Right cardiac atrium (tissue), 5 donors: ENCODE measurements around the gene KRTAP9-7. TPM values are rescaled to one million over a fixed set of nuclear protein-coding genes. Genes with fewer than 3 reads are reported as not detected.

Experiments
- ATAC-seq, 2 donors: fragments of 200-7000 bp; cut with Tn5 transposase; one replicate each; pipeline versions ENCODE4 v1.8.0 to v1.9.1; 2020; ENCODE audit warnings: moderate library complexity in 2 of 2, mild to moderate bottlenecking in 1 of 2
- DNase-seq, 3 donors: peaks; one replicate each; pipeline ENCODE4 v3.0.0-alpha.2; 2020
- H3K27ac ChIP-seq: one replicate; pipeline ENCODE4 v1.5.1; 2013; ENCODE audit warnings: mild to moderate bottlenecking, low read length, control low read depth, moderate library complexity
- H3K27me3 ChIP-seq: one replicate; pipeline ENCODE4 v1.6.1; 2013; ENCODE audit not compliant: control insufficient read depth, insufficient read depth
- H3K4me1 ChIP-seq: one replicate; pipeline ENCODE4 v1.6.1; 2013; ENCODE audit warnings: low read length; ENCODE audit not compliant: control insufficient read depth, insufficient read depth
- H3K4me3 ChIP-seq: one replicate; pipeline ENCODE4 v1.5.1; 2013; ENCODE audit warnings: low read length, control low read depth
- H3K9me3 ChIP-seq: one replicate; pipeline ENCODE4 v1.6.1; 2013; ENCODE audit warnings: low read length; ENCODE audit not compliant: control insufficient read depth
- WGBS: extraction: QIAGEN DNeasy Blood & Tissue Kit; methylation state at CpG from one replicate; pipeline ENCODE4 v1.1.7; 2013; 5-methylcytosine and 5-hydroxymethylcytosine counted together
- intact Hi-C, 4 donors: fragments of 100-400 bp; cut with DNase I; formaldehyde crosslinking; loops; one replicate each; pipeline versions ENCODE4 v1.11.0 to v1.14.0; 2022 to 2023
- polyA plus RNA-seq: library from polyadenylated mRNA; stranded (reverse); fragments of 200-250 nt; gene quantifications from one replicate; pipeline ENCODE4 v1.2.3, GENCODE V29; 2013
- total RNA-seq, 4 donors: library from RNA; stranded (reverse); fragmentation: NEBNext Ultra II Directional; extraction: Animal tissue kit (Norgen Biotek cat#: 25700); gene quantifications; one replicate each; pipeline ENCODE4 v1.2.1, GENCODE V29; 2021
- donor health status: healthy with polysubstance abuse.
- donor health status: DM: no; HTN: yes; CAD: no.
- donor health status: DM: no; HTN: no; CAD: no.
- donor health status: DM: no; HTN: yes; CAD: no; lungs with severe emphysema.
- donor health status: DM: yes; HTN: yes; CAD: no.

The KRTAP9-7 gene
- total and polyA plus RNA-seq, 5 donors: not detected

DNA sequence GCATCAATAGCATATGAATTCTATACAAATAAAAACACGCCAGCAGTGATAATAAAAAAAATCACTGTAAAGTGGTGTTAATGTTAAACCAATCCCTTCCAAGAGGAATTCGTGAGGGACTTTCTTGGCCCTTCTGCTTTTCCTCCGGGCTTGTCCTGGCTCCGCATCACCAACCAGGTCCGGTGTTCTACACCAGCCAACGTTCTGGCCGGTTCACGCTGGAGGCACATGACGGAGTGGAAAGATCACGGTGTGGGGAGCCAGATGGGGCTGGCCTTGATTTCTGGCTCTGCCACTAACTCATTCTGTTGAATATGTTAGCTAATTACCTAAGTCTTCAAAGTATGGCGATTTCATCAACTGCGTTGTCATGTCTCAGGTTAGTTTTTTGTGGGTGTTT, 28.6 kb downstream of the KRTAP9-7 start:
- intact Hi-C loops: no loop called here
- WGBS: 81% methylated on average over 12 of the region's 12 CpGs
- Histone ChIP-seq H3K27ac (no peak overlapping the region), H3K4me3 (no peak overlapping the region), H3K27me3 (no peaks in the 10 kb centered on the region), H3K9me3 (no peaks in the 10 kb centered on the region), H3K4me1 (no peaks in the 10 kb centered on the region)
- DNase-seq (peak in 1 of 3 donors; percentile 27), ATAC-seq (no peak)

- intact Hi-C loops: no loop called here
- no peak overlapping the region for H3K27ac ChIP-seq
- no peaks in the 10 kb centered on the region for H3K9me3 ChIP-seq
- no peak overlapping the region for H3K4me3 ChIP-seq
- no peak for DNase-seq
- no peak for ATAC-seq
- WGBS: 68% methylated on average over 9 of the region's 9 CpGs
- H3K4me1 ChIP-seq: no peaks in the 10 kb centered on the region
- H3K27me3 ChIP-seq: no peaks in the 10 kb centered on the region
Measured at GRCh38 chr17:41307647-41308046, 32.1 kb downstream of the KRTAP9-7 start.

DNA sequence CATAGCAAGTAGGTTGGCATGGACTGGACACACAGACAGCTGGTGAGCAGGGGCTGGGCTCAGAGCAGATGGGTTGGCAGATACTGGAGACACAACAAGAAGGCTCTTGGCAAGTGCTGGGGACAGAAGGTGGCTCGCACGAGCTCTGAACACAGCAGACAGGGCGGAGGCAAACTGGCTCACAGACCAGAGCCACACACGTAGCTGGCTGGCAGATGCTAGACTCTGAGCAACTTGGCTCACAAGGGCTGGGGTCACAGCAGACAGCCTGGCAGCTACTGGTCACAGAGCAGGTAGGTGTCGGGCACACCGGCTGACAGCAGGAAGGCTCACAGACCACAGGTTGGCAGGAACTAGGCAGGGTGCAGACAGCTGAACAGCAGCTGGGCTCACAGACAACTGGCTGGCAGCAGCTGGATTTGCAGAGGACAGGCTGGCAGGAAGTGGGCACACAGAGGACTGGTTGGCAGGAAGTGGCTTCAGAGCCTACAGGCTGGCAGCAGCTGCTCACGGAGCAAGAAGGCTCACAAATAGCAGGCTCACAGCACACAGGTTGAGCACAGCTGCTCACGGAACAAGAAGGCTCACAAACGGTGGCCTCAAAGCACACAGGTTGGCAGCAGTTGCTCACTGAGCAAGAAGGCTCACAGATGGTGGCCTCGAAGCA, 32.9 kb downstream of the KRTAP9-7 start:
- peak in 2 of 3 donors; percentile 55 to 72 for DNase-seq
- intact Hi-C loops: no loop called here
- no peaks in the 10 kb centered on the region for H3K4me1 ChIP-seq
- no peaks in the 10 kb centered on the region for H3K27me3 ChIP-seq
- peak; percentile 42 to 47 for ATAC-seq
- H3K4me3 ChIP-seq: no peak overlapping the region
- WGBS: 60% methylated on average over 10 of the region's 10 CpGs
- H3K27ac ChIP-seq: no peak overlapping the region
- no peaks in the 10 kb centered on the region for H3K9me3 ChIP-seq

GRCh38 chr17:41308918-41309359, 33.4 kb downstream of the KRTAP9-7 start, which contains the start of gene KRTAP16-1:
KRTAP16-1 (minus strand) TSS chr17:41309309; CDS start chr17:41309253, 56 bp downstream.
- Histone ChIP-seq H3K9me3 (no peaks in the 10 kb centered on the region), H3K4me3 (no peak within 1 kb of the TSS), H3K27me3 (no peaks in the 10 kb centered on the region), H3K4me1 (no peaks in the 10 kb centered on the region), H3K27ac (no peak within 1 kb of the TSS)
- no peak for DNase-seq
- intact Hi-C loops: no loop called here
- 62% methylated on average over 7 of the region's 7 CpGs for whole genome bisulfite sequencing
- ATAC-seq: no peak

DNA sequence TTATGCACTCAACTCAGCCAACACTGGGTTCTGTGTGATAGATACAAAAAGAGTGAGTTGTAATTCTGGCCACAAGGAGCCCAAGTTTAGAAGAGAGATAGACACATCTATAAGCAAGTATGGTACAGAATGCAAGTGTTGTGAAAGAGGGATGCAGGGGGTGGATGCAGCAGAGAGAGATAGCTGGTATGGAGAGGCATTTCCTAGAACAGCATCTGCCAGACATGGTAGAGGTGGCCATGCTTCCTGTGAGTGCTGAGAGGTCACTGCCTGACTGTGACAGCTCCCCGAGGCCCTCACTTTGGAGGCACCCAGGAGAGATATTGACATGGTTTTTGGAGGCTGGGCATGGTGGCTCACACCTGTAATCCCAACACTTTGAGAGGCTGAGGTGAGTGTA, 35.6 kb downstream of the KRTAP9-7 start:
- no peak for ATAC-seq

DNA sequence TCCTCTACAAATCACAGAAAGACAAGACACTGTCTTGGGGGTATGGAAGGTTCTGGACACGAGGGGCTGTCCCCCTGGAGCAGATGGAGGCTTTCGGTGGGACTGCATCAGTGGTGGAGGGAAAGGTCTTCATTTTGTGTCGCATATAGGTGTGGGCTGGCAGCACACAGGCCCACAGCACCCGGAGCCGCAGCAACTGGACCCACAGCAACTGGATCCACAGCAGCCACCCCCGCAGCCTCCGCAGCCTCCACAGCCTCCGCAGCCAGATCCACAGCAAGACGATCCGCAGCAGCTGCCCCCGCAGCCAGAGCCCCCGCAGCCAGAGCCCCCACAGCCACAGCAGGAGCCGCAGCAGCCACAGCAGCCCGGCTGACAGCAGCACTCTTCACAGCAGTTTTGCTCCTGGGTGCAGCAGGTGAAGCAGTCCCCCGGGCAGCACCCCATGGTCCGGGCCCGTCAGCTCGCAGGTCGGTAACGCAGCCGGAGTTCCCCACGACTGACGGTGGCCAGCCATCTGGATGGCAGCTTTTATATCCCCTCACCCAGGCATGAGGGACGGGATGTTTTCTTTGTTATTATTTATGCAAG, 39.8 kb downstream of the KRTAP9-7 start, which contains the start of gene KRTAP17-1:
KRTAP17-1 (minus strand) TSS at position 507 of the 591 bp plus-strand sequence; CDS start at position 447, 60 bp downstream.
- no peak within 1 kb of the TSS for H3K4me3 ChIP-seq
- no peaks in the 10 kb centered on the region for H3K9me3 ChIP-seq
- whole genome bisulfite sequencing: 78% methylated on average over 24 of the region's 24 CpGs
- ATAC-seq (no peak), DNase-seq (no peak)
- no peak within 1 kb of the TSS for H3K27ac ChIP-seq
- no peaks in the 10 kb centered on the region for H3K4me1 ChIP-seq
- intact Hi-C loops: no loop called here
- H3K27me3 ChIP-seq: no peaks in the 10 kb centered on the region

More for the DNA sequence above, 35.6 kb downstream of the KRTAP9-7 start:
- DNase-seq: no peak
- Histone ChIP-seq H3K4me3 (no peak overlapping the region), H3K27ac (no peak overlapping the region), H3K9me3 (no peaks in the 10 kb centered on the region), H3K27me3 (no peaks in the 10 kb centered on the region), H3K4me1 (no peaks in the 10 kb centered on the region)
- WGBS: 61% methylated on average over 1 of the region's 1 CpG
- intact Hi-C loops: no loop called here

- DNase-seq (no peak), ATAC-seq (no peak)
- 77% methylated on average over 17 of the region's 17 CpGs for WGBS
Measured at GRCh38 chr17:41315814-41316445, 40.4 kb downstream of the KRTAP9-7 start.

DNA sequence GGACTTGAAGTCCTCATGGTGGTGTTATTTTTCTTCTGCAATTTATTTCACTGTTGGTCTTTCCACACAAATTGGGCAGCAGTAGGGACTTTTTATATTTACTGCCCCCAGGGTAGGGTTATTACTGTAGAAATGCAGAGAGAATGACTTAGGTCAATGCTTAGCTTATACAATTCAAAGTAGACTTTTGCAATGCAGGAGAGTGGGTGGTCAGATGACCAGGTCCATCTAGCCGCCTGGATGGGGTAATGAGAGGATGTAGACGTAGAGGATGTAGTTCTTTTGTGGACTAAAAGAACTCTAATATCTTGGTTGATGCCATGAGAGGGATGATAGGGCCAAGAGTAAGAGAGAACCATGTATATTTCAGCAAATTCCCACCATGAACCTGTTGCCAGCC, 42.7 kb downstream of the KRTAP9-7 start:
- no peaks in the 10 kb centered on the region for H3K27me3 ChIP-seq
- WGBS: 69% methylated on average over 2 of the region's 2 CpGs
- intact Hi-C loops: no loop called here

More at GRCh38 chr17:41315814-41316445, 40.4 kb downstream of the KRTAP9-7 start:
- no peaks in the 10 kb centered on the region for H3K4me1 ChIP-seq
- no peak overlapping the region for H3K4me3 ChIP-seq
- intact Hi-C loops: no loop called here
- H3K27ac ChIP-seq: no peak overlapping the region
- no peaks in the 10 kb centered on the region for H3K9me3 ChIP-seq
- no peaks in the 10 kb centered on the region for H3K27me3 ChIP-seq

DNA sequence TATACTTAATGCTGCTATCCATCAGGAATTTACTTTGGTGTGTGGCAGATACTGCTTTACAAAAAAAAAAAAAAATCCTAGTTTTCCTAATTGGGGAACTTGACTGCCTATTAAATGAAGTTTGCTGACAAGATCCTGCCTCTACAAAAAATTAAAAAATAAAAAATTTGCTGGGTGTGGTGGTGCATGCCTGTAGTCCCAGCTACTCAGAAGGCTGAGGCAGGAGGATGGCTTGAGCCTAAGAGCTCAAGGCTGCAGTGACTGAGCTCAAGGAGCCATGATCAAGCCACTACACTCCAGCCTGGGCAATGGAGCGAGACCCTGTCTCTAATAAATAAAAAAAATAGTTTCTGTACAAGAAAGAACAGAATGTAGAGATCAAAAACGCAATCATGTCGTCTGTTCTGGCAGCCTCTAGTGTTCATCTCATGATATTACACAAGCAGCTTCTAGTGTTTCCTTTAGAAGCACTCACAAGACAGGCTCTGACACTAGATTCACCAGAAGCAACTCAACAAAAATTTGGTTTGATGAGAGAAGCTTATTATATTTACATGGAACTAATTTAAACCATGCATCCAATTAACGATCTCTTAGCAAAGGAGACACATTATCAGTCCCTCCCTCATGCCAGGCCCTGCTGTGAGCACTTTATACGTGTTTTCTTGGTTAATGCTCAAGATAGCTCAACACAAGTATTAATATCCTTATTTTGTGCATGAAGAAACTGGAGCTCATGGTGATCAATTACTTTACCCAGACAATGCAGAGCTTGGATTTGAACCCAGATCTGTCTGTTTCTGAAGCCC, 46.8 kb downstream of the KRTAP9-7 start:
- Histone ChIP-seq H3K4me3 (no peak overlapping the region), H3K9me3 (no peaks in the 10 kb centered on the region), H3K27ac (no peak overlapping the region), H3K27me3 (no peaks in the 10 kb centered on the region), H3K4me1 (no peaks in the 10 kb centered on the region)
- 37% methylated on average over 5 of the region's 5 CpGs for WGBS
- ATAC-seq (no peak), DNase-seq (no peak)
- intact Hi-C loops: no loop called here

More for the DNA sequence above, 42.7 kb downstream of the KRTAP9-7 start:
- no peaks in the 10 kb centered on the region for H3K4me1 ChIP-seq
- no peak for DNase-seq
- no peak overlapping the region for H3K27ac ChIP-seq
- no peak overlapping the region for H3K4me3 ChIP-seq
- ATAC-seq: no peak
- no peaks in the 10 kb centered on the region for H3K9me3 ChIP-seq

DNA sequence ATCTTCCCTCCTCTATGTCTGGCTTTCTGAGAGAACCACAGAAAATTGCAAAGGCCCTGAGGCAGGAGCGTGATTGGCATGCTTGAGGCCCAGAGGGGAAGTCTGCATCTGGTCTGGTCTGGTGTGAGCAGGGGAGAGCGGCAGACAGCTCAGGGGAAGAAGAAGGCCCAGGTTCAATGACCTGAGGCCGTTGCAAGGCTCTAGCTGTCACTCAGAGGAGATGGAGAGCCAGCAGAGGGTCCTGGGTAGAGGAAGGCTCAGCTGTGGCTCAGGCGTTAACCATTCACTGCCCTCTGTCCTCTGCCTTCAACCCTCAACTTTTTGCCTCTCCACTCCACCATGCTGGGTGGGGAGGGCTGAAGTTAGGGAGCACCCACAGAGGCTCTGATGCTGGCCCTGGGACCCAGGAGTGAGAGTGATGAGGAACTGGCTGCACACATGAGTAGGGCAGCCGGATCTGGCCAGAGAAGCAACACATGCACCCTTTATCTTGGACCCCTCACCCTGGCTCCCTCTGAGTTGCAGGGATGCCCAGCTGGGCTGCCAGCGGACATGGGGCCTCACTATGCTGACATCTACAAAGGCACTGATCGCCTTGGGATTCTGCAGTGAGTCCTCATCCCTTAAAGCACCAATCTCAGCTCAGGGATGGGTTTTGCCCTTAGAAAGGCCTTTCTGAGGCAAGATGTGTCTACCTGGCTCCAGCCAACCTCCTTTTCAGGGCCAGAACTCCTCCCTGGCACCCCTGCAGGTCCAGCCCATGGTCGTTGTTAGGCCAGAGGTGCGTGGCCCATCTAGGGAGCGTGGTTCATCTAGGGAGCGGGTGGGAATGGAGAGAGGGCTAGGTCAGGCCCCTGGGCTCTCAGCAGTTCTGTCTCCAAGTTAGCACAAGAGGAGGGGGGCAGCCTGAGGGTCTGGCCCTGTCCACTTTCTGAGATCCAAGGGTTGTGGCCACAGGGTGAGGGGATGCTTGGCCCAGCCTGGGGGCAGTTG, 47.7 kb downstream of the KRTAP9-7 start:
- Histone ChIP-seq H3K9me3 (no peaks in the 10 kb centered on the region), H3K4me3 (no peak overlapping the region), H3K27me3 (no peaks in the 10 kb centered on the region), H3K4me1 (no peaks in the 10 kb centered on the region), H3K27ac (no peak overlapping the region)
- no peak for ATAC-seq
- WGBS: 85% methylated on average over 11 of the region's 11 CpGs
- intact Hi-C loops: no loop called here
- DNase-seq: no peak
